ENCODE measurements around the gene FBXO44.

Gene FBXO44

DNA sequence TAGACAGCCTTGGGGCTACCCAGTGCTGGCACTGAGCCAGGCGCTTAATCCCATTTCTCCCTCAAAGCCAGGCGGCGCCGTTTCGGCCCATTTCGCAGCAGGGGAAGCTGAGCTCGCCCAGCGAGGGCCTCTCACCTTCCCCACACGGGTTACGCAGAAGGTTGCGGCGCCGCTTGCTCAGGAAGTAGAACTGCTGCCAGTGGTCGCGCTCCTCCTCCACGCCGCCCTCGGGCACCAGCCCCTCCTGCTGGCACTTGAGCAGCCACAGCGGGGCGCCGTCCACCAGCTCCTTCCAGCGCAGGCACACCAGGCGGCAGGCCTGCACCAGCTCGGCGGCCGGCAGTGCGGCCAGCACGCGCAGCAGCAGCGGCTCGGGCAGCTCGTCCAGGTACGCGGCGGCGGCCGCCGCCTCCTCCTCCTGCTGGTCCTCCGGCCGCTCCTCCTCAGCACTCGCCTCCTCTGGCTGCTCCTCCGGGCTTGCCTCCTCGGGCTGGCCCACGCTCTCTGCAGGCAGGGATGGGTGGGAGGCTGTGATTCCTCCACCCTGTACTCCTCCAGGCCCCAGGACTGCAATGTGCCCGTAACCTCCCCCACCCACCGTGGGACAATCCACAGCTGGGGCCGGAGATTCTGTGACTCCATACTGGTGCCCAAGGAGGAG is 4.2 kb upstream of the FBXO44 start (continued):
- TF ChIP-seq ZNF280D (tag by site-specific recombination; IDR thresholded peaks at IDR 0.05) = 0 out of 2 replicates have a peak, but pooled peaks have one; percentile 54
- no peak for TF ChIP-seq ZNF133 (tag by site-specific recombination; IDR thresholded peaks at IDR 0.05)
- TF ChIP-seq MZF1 (tag by site-specific recombination; IDR thresholded peaks at IDR 0.05; ENCODE audit: borderline replicate concordance) = 0 out of 2 replicates have a peak, but pooled peaks have one; percentile 42
- no peak for TF ChIP-seq ZNF776 (tag by site-specific recombination; IDR thresholded peaks at IDR 0.05; ENCODE audit: borderline replicate concordance)
- TF ChIP-seq ZNF324 (tag by site-specific recombination; IDR thresholded peaks at IDR 0.05) = peak; percentile 89
- peak; percentile 60; the same call in 1 of the 2 replicates for TF ChIP-seq ZXDB (tag by site-specific recombination; IDR thresholded peaks at IDR 0.05)
- no peak for TF ChIP-seq ZNF214 (tag by site-specific recombination; IDR thresholded peaks at IDR 0.05; ENCODE audit: borderline replicate concordance)
- TF ChIP-seq, protein P1, sequence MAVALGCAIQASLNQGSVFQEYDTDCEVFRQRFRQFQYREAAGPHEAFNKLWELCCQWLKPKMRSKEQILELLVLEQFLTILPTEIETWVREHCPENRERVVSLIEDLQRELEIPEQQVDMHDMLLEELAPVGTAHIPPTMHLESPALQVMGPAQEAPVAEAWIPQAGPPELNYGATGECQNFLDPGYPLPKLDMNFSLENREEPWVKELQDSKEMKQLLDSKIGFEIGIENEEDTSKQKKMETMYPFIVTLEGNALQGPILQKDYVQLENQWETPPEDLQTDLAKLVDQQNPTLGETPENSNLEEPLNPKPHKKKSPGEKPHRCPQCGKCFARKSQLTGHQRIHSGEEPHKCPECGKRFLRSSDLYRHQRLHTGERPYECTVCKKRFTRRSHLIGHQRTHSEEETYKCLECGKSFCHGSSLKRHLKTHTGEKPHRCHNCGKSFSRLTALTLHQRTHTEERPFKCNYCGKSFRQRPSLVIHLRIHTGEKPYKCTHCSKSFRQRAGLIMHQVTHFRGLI (tag by site-specific recombination; IDR thresholded peaks at IDR 0.05) = peak; percentile 66
- TF ChIP-seq ZBTB21 (tag by site-specific recombination; IDR thresholded peaks at IDR 0.05) = no peak; the same call in 1 of the 2 replicates
- peak; percentile 87 for TF ChIP-seq ZBTB26 (tag by site-specific recombination; optimal IDR thresholded peaks at IDR 0.05)
- TF ChIP-seq ZNF610 (tag by site-specific recombination; IDR thresholded peaks at IDR 0.05; ENCODE audit: borderline replicate concordance) = 0 out of 2 replicates have a peak, but pooled peaks have one; percentile 60
- no peak; the same call in 1 of the 2 replicates for TF ChIP-seq KLF7 (tag by site-specific recombination; IDR thresholded peaks at IDR 0.05; ENCODE audit: borderline replicate concordance)
- no peak for TF ChIP-seq ZFP41 (tag by site-specific recombination; IDR thresholded peaks at IDR 0.05; ENCODE audit: borderline replicate concordance)
- peak; percentile 91 for TF ChIP-seq ZNF223 (tag by site-specific recombination; IDR thresholded peaks at IDR 0.05)
- TF ChIP-seq ZNF391 (tag by site-specific recombination; IDR thresholded peaks at IDR 0.05; ENCODE audit: borderline replicate concordance, low read depth) = 0 out of 2 replicates have a peak, but pooled peaks have one; percentile 66
- TF ChIP-seq ZNF211 (tag by site-specific recombination; IDR thresholded peaks at IDR 0.05; ENCODE audit: low read depth) = no peak
- TF ChIP-seq ZNF530 (tag by site-specific recombination; IDR thresholded peaks at IDR 0.05; ENCODE audit: low read depth) = no peak
- TF ChIP-seq SETDB1 (IDR thresholded peaks at IDR 0.05; ENCODE audit: insufficient read length, low read length) = no peak
- no peak for TF ChIP-seq ZNF292 (tag by site-specific recombination; IDR thresholded peaks at IDR 0.05; ENCODE audit: borderline replicate concordance, low read depth)
- 0 out of 2 replicates have a peak, but pooled peaks have one; percentile 41 for TF ChIP-seq ZNF239 (tag by site-specific recombination; IDR thresholded peaks at IDR 0.05)
- TF ChIP-seq ZNF600 (tag by site-specific recombination; IDR thresholded peaks at IDR 0.05) = peak; percentile 95
- TF ChIP-seq BCL11A (tag by site-specific recombination; IDR thresholded peaks at IDR 0.05; ENCODE audit: low read depth) = peak; percentile 78; the same call in 1 of the 2 replicates
- no peak for TF ChIP-seq ZNF747 (tag by site-specific recombination; IDR thresholded peaks at IDR 0.05)
- no peak for TF ChIP-seq ZNF621 (tag by site-specific recombination; IDR thresholded peaks at IDR 0.05)
- peak; percentile 21 for TF ChIP-seq ZNF654 (tag by site-specific recombination; IDR thresholded peaks at IDR 0.05; ENCODE audit: low read depth)
- TF ChIP-seq ZNF830 (tag by site-specific recombination; IDR thresholded peaks at IDR 0.05; ENCODE audit: low read depth) = no peak; the same call in 1 of the 2 replicates
- TF ChIP-seq ZNF510 (tag by site-specific recombination; IDR thresholded peaks at IDR 0.05; ENCODE audit: insufficient replicate concordance) = no peak
- TF ChIP-seq ZNF48 (tag by site-specific recombination; IDR thresholded peaks at IDR 0.05) = no peak
- peak; percentile 62 for TF ChIP-seq GLIS1 (tag by site-specific recombination; IDR thresholded peaks at IDR 0.05)
- TF ChIP-seq ZNF423 (tag by site-specific recombination; IDR thresholded peaks at IDR 0.05) = peak; percentile 91
- TF ChIP-seq ZNF266 (tag by site-specific recombination; IDR thresholded peaks at IDR 0.05; ENCODE audit: low read depth) = no peak
- TF ChIP-seq, protein P2, sequence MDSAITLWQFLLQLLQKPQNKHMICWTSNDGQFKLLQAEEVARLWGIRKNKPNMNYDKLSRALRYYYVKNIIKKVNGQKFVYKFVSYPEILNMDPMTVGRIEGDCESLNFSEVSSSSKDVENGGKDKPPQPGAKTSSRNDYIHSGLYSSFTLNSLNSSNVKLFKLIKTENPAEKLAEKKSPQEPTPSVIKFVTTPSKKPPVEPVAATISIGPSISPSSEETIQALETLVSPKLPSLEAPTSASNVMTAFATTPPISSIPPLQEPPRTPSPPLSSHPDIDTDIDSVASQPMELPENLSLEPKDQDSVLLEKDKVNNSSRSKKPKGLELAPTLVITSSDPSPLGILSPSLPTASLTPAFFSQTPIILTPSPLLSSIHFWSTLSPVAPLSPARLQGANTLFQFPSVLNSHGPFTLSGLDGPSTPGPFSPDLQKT (IDR thresholded peaks at IDR 0.05; ENCODE audit: borderline replicate concordance, low read depth, low read length) = no peak
- TF ChIP-seq ZNF341 (tag by site-specific recombination; IDR thresholded peaks at IDR 0.05; ENCODE audit: low read depth) = no peak; the same call in 1 of the 2 replicates
- TF ChIP-seq ZNF792 (tag by site-specific recombination; IDR thresholded peaks at IDR 0.05) = 0 out of 2 replicates have a peak, but pooled peaks have one; percentile 31
